OCI-M2 (cell line): ENCODE measurements around the gene AHDC1.
"Not testable (repeated sequence)": the region's sequence is repeated elsewhere in the genome, so short reads cannot be mapped to it uniquely, and the experiment has no call there.

ENCODE experiments used
- DNase-seq: peaks from one replicate; lab custom pipeline; 2025; ENCODE audit not compliant: unreplicated experiment; lab: John Stamatoyannopoulos, UW

The AHDC1 gene

GRCh38 chr1:27633640-27634176, 29.8 kb upstream of the AHDC1 start:
- DNase-seq, result no peak

- DNase-seq, result no peak
Measured at GRCh38 chr1:27633298-27633610, 29.3 kb upstream of the AHDC1 start.

GRCh38 chr1:27632387-27633297, 28.7 kb upstream of the AHDC1 start:
- DNase-seq, result no peak

GRCh38 chr1:27630859-27631491, 27.0 kb upstream of the AHDC1 start:
- no peak for DNase-seq

- DNase-seq, result no peak
Measured at GRCh38 chr1:27628712-27629111, 24.8 kb upstream of the AHDC1 start.

GRCh38 chr1:27627733-27628132, 23.8 kb upstream of the AHDC1 start:
- not testable (repeated sequence) for DNase-seq

- no peak for DNase-seq
Measured at GRCh38 chr1:27627061-27627460, 23.1 kb upstream of the AHDC1 start.

GRCh38 chr1:27626031-27626935, 22.3 kb upstream of the AHDC1 start:
- no peak for DNase-seq

GRCh38 chr1:27624467-27625178, 20.7 kb upstream of the AHDC1 start:
- DNase-seq, result no peak

- DNase-seq, result no peak
Measured at GRCh38 chr1:27623327-27624212, 19.6 kb upstream of the AHDC1 start.

- no peak for DNase-seq
Measured at GRCh38 chr1:27622828-27623227, 18.9 kb upstream of the AHDC1 start.

GRCh38 chr1:27621051-27621920, 17.3 kb upstream of the AHDC1 start:
- no peak for DNase-seq

- not testable (repeated sequence) for DNase-seq
Measured at GRCh38 chr1:27619782-27620438, 16.0 kb upstream of the AHDC1 start.

- no peak for DNase-seq
Measured at GRCh38 chr1:27618341-27619082, 14.6 kb upstream of the AHDC1 start.

- no peak for DNase-seq
Measured at GRCh38 chr1:27617420-27617819, 13.5 kb upstream of the AHDC1 start.

GRCh38 chr1:27616441-27616840, 12.5 kb upstream of the AHDC1 start:
- DNase-seq, result no peak
